Stimulated activated CD8-positive, alpha-beta memory T cell treated with anti-CD3 and anti-CD28 coated beads, Interleukin-4, amount 100 ng/mL, for 48 hours (primary cell): Measurements from ENCODE around the gene AUTS2.

Experiments used
- DNase-seq: peaks from one replicate; pipeline ENCODE4 v3.0.0-alpha.2; 2020

The AUTS2 gene

DNA sequence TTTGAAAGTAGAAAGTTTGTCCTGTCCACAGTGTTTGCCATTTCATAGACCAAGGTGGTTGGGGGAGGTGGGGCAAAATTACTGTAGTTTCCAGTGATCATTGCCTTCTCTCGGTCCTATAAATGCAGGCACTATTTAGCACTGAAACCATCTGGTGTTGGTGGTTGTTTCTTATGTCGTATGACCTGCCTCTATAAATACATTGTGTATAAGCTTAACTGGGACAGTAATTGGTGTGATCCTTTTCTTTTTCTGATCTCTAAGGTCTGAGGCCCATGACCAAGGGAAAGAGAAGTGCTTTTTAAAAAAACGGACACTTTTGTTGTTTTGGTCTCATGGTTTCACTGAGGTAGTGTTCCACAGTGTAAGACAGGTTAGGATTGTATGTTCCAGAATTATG, 63.1 kb downstream of the AUTS2 start:
- no peak for DNase-seq

DNA sequence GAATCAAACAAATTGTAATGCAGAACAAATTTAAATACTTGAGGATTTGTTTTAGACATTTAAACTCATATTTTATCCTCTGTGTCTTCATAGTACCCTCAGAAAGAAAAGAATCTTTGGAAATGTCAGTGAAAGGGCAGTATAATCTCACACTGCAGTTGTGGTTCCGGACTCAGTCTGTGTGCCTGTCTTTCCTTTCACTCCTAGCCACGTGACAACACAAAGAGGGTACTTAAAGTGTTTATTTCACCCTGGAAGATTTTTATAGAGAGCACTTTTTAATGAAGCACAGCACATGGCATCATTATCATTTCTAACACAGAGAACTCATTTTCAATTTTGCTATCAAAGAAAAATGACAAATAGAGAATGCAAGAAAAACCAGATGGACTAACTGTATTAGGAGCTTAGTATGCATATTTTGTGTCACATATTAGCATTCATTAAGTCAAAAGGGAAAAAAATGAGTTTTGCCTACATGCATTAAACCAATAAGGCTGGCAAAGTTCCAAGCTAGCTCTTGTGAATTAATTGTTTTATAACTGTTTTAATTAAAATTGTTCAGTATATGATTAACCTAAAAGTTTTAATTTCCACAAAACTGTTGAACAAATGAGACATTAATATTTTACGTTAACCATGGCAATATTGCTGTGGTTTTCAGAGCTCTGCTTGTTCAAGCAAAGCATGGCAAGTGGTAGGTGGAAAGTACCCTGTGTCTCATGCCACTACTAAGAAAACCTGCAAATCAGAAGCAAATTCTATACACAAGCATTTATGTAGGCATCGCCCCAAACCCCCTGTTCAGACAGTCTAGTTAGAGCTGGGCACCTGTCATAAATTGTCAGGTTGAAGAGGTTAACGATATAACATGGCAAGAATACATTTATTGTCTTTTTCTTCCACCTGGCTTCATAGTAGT, 65.9 kb downstream of the AUTS2 start:
- no peak for DNase-seq

DNA sequence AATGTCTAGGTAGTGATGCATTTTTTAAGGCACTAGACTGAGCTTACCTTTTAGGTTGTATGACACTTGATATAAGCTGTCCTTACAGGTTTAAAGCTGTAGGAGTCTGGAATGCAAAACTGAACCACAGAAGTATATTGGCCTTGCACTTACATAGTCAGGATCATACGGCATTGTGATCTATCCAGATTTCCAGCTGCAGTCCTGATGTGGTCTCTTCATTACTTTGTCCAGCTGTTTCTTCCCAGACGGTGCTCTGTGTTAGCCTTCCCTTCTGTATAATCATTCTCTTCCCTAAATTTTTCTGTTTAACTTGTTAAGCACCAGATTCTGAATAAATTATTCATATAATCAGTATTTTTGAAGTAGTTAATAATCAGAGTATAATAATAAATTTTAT, 67.1 kb downstream of the AUTS2 start:
- DNase-seq, result no peak

DNA sequence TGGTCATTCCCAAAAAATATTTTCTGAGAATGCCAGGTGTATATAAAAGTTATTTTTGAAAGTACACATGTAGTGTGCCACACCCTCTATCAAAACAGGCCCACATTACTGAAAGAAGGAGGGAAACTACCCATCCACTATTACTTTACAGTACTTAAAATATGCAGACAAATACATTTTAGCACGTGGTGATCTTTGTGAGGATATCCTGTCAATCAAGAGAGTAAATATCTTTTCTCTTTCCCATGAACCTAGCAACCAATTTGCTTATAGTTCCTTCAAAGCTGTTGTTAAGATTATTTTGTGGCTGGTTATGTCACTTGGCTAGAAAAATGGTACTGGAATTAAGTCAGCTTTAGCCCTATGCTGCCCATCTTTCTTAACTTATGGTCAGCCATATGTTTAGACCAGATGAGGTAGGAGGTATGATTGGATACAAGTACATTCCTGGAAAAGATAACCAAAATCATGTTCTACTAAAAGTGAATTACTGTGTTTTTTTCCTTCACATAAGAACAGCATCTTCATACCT, 70.1 kb downstream of the AUTS2 start:
- no peak for DNase-seq

DNA sequence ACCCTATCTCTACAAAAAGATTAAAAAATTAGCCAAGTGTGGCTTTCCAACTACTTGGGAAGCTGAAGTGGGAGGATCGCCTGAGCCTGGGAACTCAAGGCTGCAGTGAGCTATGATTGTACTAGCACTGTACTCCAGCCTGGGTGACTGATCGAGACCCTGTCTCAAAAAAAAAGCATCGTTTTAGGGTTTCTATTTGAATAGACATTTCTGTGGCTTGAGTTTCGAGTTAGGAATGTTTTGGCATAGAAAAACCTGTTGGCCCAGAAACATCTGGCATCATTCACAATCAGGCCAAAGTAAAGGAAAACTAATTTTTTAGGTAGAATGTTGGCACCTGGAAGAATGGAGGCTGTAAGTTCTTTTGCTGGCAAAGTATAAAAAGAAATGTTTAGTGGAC, 72.4 kb downstream of the AUTS2 start:
- DNase-seq, result no peak

DNA sequence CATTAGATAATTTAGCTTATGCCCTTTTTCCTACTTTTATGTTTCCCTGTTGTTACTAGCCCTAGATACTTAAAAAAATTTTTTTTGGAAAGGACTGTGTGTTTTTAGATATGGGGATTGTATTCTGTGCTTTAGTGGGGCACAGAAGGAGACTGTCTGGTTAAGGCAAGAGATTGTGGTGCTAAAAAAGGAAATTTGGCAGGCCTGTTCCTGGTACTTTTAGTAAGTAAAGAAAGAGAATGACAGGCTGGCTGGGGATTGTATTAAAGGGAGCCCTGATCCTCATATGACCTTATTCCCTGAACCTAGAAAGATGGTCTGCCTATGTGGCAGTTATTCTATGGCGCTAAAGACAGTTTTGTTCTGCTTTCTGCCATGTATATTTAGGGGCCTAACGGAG, 74.8 kb downstream of the AUTS2 start:
- DNase-seq, result no peak

DNA sequence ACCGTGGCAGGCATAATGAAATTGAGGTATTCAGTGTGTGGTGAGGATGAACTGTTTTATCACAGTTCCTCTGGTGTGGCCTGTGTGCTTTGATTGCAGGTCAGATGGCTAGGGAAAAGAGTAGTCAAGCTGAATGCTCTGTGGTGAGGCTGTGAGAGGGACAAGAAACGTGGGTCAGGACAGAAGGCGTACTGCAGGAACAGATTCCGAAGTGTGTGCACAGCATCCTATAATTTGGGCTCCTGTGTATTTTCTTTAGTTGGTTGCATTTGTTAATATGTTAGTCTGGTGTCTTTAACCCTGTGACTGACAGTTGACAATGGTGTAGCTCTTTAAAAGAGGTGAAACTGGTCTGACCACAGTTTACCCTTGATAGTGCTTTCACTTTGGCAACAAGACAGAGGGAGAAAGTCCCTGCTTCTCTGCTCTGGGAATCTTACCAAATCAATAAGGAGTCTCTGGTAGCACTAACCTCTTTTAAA, 76.5 kb downstream of the AUTS2 start:
- no peak for DNase-seq

DNA sequence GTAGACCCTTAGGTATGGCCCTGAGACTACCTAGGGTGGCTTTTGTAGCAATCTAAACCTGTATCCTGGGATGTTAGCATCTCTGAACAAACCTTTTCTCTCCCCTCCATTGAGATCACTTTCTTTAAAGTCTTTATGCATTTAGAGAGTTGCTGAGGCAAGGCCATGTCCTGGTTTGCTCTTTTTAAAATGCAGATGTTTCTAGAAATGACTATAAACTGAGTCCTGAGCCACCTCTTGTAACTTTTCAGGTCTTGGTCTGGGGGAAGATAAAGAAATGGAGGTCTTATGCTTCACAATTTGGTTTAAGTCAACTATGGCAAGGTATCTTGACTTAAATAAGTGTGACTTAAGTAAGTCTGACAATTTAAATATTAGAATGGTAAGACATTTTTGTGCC, 78.0 kb downstream of the AUTS2 start:
- no peak for DNase-seq

DNA sequence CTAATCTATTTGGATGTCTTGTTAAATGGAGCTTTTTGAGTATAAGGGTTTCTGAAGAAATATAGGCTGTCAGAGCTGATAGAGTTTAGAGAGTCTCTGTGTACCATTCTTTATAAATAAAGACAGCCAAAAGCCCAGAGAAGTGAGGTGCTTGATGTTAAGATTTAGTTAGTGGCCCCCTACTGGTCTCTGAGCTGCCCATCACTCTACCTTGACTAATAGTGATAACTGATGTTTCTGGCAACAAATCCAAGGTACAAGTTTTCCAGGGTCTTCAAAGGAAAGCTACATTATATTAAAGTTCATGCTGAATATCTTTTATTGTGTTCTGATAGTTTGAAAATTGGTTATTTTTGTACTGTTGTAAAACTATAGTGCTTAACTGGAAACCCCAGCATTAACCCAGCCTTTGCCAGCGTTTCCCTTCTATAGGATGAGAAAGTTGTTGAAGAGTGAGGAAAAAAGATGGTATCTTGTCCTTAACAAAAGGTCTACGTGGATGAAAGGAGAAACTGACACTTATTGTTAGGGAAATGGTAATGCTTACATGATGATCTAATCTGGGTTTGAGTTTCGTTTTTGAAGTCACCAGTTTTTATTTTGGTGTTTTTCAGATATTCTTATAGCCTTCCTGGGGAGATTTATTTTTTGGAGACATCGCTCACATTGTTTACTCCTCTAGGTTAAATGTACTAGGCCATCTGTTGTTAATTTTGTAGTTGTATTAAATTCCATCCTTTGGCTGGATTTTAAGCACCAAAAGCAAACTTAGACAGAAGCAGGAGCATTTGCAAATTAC, 79.0 kb downstream of the AUTS2 start:
- DNase-seq, result no peak

DNA sequence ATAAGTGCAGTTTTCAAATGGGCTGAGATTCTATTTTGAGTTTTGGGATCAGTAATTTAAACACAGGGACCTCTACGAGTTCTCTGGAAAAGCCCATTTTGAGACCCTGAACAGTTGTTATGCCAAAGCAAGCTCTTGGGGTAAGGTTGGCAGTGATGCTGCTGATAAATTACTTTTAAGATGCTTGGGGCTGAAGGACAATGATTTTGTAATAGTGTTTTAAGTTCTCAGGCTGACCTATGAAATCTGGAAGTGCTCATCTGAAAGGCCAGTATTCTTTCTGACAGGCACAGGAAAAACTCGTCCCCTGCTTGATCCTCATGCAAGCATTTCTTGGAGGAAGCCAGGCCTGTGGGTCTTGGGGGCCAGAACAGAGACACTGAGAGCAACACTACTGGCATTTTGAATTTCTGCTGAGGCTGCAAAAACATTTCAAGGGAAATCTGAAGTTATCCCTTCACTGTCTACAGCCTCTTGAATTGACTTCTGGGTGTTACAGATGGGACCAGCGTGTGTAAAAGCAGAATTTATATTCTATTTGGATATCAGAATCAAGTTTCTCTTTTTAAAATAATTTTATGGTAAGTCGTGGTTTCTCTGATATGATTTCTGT, 79.7 kb downstream of the AUTS2 start:
- no peak for DNase-seq

DNA sequence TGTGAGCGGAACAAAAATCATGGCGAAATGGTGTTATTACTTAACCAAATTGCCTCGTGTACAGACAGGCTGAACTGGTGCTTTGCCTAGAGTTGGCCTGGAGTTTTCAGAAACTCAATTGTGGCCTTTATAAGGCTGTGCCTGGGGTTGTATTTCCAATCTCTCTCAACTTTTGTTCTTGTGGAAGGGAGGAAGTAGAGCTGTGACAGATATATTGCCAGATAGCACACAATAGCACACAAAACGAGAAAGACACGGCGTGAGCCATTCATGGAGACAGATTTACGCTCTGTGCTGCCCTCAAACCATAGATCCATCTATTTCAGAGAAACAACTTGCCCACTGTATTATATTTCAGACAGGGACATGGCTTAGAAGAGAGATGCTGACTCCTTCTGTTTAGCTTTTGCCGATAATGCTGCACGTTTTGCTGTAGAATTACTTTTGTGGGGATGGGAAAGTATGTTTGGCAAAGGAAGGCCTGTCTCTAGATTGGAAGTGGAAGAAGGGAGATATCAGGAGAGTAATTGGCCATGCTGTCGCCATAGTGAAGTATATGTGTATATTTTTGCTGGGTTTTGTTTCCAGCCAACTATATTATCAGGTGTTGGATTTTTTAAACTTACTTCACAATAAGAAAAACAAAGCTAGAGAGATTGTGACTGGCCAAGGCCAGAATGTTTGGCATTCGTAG, 80.4 kb downstream of the AUTS2 start:
- no peak for DNase-seq

DNA sequence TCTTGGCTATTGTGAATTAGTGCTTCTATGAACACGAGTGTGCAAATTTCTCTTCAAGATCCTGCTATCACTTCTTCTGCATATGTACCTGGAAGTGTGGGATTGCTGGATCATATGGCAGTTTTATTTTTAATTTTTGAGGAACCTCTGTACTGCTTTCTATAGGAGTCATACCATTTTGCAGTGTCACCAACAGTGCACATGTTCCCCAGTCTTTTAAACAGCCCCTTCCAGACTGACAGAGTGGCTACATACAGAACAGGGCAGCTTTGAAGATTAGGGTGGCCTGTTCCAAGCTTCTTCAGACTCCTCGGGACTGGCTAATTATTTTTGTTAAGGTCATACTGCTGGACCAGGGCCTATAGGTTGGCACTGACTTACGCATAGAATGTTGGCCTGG, 82.9 kb downstream of the AUTS2 start:
- DNase-seq, result no peak

DNA sequence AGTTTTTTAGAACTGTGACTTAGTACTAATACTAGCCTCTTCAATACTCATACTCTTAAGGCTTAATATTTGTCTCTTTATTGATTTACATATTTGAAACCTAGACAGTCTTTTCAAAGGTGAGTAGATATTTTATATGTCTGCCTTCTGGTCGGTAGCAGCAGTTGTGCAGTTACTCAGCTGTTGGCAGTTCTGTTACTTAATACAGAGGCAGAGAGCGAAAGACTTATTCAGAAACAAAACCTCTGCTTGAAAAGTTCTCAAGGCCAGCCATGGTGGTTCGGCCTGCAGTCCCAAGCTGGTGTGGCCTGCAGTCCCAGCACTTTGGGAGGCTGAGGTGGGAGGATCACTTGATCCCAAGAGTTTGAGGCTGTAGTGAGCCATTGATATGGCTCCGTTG, 84.2 kb downstream of the AUTS2 start:
- no peak for DNase-seq

DNA sequence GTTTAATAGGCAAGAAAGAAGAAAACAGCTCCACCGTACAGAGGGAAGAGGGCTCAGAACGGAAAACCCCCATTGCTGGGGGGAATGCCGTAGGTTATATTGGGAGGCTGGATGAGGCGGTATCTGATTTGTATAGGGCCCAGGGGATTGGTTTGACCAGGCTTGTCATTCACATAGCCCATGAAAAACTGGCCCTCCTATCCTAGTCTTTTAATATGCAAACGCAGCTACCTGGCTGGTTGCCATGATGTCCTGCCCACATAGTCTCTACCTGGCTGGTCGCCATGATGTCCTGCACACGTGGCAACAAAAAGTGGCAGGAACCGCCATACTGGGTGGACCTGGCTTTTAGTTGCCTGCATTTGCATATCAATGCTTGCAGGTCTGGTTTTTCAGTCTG, 84.7 kb downstream of the AUTS2 start:
- DNase-seq, result no peak

DNA sequence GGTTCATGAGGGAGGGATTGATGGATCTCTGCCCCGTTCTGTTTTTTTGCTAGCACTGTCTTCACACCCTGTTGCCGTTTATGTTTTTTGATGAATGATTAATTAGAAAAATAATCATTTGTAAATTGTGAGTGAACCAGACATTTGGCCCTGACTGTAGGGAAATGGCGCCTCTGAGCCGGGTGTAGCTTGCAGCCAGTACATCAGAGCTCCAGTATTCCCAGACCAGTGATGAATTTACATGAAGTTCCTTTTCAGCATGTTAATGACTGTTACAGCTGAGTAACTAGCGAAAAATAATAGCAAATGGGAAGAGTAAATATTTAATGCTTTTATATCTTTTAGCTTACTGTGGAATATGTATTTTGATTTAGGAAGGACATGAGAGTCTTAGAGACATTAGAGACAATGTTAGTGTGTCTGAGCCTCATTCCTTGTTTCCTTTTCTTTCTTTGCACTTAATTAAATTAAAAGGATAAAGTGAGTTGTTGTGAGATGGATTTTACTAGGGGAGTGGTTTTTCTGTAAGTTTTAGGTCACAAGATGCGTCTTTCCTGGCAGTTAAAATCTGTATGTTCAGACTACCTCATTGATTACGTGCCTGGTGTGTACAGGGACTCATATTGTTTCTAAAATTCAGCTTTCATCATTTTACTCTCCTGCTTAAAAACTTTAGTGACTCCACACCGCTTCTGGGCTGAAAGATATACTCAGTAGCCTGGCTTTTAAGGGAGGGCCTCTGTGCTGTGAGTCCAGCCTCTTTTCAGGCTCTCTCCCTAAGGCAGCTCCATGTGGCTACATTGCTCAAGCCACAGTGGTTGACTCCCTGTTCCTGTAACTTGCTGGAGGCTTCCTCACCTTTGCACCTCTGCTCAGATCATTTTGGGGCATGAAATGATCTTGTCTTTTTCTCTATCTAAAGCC, 86.4 kb downstream of the AUTS2 start:
- DNase-seq, result no peak

DNA sequence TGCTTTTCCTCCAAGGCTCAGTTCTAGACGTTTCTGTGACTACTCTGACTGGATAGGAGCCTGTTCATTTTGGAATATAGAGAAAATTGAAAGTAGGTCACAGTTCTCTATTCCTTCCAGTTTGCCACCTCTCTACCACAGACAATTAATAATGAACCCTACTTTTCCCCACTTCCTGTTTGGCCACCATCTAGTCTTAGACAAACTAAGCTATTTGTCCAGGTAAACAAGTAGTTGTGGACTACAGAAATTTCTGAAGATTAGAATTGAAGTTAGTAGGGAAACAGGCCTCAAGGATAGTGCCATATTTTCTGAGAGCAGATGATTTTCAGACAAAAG, 87.0 kb downstream of the AUTS2 start:
- DNase-seq, result no peak

DNA sequence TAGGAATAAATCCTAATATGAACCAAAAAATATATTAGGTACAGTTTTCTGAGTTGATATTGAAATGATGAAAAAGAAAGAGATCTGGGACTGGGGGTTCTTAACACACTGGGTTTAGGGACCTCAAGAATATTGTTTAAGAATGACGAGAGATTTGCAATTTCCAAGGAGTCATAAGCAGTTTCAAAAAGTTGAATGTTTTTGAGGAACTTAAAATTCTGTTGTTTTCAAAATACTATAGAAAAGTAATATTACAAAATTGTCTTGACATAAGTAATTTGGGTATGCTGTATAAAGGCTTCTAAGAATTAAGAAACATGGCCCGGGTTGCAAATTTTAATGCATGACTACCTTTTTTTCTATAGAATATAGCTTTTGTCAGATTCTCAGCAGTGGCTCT, 88.1 kb downstream of the AUTS2 start:
- no peak for DNase-seq

DNA sequence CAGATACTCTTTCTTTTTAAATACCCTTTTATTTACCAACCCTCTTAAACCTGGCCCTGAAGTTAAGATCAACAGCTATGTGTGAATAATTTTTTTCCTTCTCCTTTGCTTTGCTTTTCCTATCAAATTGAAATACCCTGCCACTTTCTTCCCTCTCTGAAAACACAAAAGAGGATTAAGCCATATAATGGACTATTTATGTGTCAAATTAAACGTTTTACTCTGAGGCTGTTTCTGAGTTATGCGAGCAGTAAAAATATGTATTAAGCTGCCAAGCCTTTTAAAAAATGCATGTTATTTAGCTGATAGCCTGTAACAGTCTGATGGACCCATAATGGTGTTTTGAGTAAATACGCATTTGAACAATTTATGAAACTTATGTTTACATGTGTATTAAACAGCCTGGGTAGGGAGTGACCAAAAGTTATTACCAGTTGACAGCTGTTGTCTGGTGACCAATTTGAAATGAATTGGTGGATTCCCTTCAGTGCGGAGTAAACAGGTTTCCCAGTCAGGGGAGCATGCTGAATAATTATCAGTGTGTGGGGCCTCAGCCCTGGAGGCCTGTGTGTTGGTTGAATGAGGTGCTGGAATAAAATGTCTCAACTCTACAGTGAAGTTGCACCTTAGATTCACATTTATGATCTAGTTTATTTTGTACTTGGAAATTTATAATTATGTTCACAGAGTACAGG, 89.6 kb downstream of the AUTS2 start:
- no peak for DNase-seq

DNA sequence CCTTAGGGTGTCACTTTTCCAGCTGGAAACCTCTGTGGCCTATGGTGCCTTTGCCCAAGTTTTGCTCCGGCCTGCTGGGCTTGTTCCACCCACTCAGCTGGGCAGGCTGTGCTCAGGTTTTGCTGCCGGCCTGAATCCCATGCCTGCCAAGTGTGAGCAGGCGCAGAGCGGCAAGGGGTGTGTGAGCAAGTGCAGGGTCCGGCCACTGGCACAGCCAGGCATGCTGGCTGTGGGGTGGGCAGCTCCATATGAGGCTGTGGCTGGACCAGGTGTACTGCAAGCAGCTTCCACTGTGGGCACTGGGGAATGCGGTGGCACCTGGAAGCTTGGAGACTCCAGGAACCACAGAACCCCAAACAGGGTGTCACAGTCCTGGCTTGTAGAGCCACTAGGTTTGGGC, 92.1 kb downstream of the AUTS2 start:
- DNase-seq, result no peak

DNA sequence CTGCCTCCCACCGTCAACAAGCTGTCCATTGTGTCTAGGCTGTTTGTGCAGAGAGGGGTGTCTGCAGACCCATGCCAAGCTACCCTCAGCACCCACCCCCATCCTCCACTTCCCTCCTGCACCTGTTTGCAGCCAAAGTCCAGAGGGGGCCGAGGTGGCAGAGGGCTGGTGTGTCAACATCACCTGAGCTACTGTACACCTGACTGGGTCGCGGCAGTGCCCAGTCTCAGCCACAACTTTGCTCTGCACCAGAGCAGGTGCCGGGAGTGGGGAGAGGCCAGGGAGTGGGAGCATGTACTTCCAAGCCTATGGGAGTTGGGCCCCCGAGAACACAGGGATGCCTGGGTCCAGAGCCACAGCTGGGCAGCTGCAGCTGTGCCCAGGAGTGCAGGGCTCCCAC, 93.1 kb downstream of the AUTS2 start:
- no peak for DNase-seq

DNA sequence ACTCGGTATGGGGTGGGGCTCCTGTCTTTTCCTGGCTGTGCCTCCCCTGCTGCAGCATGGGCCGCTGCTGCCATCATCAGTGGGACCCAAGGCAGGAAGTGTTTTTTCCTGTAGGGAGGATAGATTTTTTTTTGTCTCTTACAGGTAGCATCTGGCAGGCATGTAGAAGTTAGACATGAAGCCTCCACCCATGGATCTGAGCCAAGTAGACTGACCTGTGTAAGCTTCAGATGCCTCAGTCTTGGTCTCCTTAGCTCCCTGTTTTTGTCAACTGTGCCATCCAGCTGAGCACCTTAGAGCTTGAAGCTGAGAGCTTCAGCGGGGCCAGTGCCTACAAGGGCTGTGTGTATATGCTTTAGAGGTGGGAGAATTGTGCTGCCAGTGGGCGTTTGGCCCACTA, 93.5 kb downstream of the AUTS2 start:
- DNase-seq, result no peak
